Measurements from ENCODE around the gene PUDP.

- peak in 1 of 6 experiments; percentile 7 for TF ChIP-seq CTCF (IDR thresholded peaks at IDR 0.05)
- no peak for TF ChIP-seq POLR2A (IDR thresholded peaks at IDR 0.05)
Observed at GRCh38 chrX:7191681-7192110, 43.7 kb upstream of the PUDP start.
